Activated naive CD4-positive, alpha-beta T cell treated with anti-CD3 and anti-CD28 coated beads for 36 hours (primary cell): ENCODE measurements around the gene CBX4. TPM values are rescaled to one million over a fixed set of nuclear protein-coding genes. Genes with fewer than 3 reads are reported as not detected.

Source experiments
- CTCF ChIA-PET: fragments of 350-600 bp; sonication (Branson Sonifier 250); formaldehyde crosslinking; loops from one replicate; lab custom pipeline; 2021; ENCODE audit warnings: antibody characterized with exemption; lab: Charles Lee
- DNase-seq: peaks from one replicate; pipeline ENCODE4 v3.0.0-alpha.2; 2020
- H3K27ac Mint-ChIP-seq: one replicate; pipeline ENCODE4 v1.8.0; 2021; ENCODE audit warnings: mild to moderate bottlenecking, mixed read lengths
- H3K27me3 Mint-ChIP-seq: one replicate; pipeline ENCODE4 v1.8.0; 2021; ENCODE audit warnings: low read depth, mixed read lengths
- H3K36me3 Mint-ChIP-seq: one replicate; pipeline ENCODE4 v1.8.0; 2021; ENCODE audit warnings: low read depth, mixed read lengths
- H3K4me1 Mint-ChIP-seq: one replicate; pipeline ENCODE4 v1.8.0; 2021; ENCODE audit warnings: low read depth, mixed read lengths
- H3K4me3 Mint-ChIP-seq: one replicate; pipeline ENCODE4 v1.8.0; 2021; ENCODE audit warnings: mild to moderate bottlenecking, moderate library complexity, mixed read lengths
- H3K9me3 Mint-ChIP-seq: one replicate; pipeline ENCODE4 v1.8.0; 2021; ENCODE audit warnings: mixed read lengths
- intact Hi-C: fragments of 100-400 bp; cut with micrococcal nuclease; formaldehyde crosslinking; loops from one replicate; pipeline ENCODE4 v1.15.1; 2023
- total RNA-seq, 2 experiments: library from RNA; stranded (reverse); gene quantifications; one replicate each; pipeline ENCODE4 v1.2.3, GENCODE V29; 2021

The CBX4 gene
- total RNA-seq, 2 experiments from 2014 or later = 22.7 to 26.3 TPM

GRCh38 chr17:79831265-79832217, 7.7 kb downstream of the CBX4 start:
- DNase-seq = no peak
- Mint-ChIP-seq H3K4me3 (no peak overlapping the region), H3K27ac (no peak overlapping the region), H3K9me3 (no peaks in the 10 kb centered on the region), H3K27me3 (no peaks in the 10 kb centered on the region), H3K4me1 (peaks cover 20% of the 10 kb centered on the region), H3K36me3 (peaks cover 11% of the 10 kb centered on the region)
- CTCF ChIA-PET = interaction anchor here (0.9 kb wide), 1 partner anchor 11 kb away, joined by 3 read pairs; no protein-coding TSS in a partner anchor
- intact Hi-C loops = no loop called here

- intact Hi-C loops = no loop called here
- DNase-seq = no peak
- CTCF ChIA-PET = interaction anchor here (0.9 to 1.5 kb wide), 2 partner anchors 11 to 139 kb away, joined by 3 to 5 read pairs; no protein-coding TSS in a partner anchor
Measured at GRCh38 chr17:79830763-79831264, 8.4 kb downstream of the CBX4 start.

GRCh38 chr17:79830303-79830702, 8.9 kb downstream of the CBX4 start:
- Mint-ChIP-seq H3K4me1 (peaks cover 17% of the 10 kb centered on the region), H3K36me3 (peaks cover 11% of the 10 kb centered on the region), H3K27ac (no peak overlapping the region), H3K27me3 (no peaks in the 10 kb centered on the region), H3K4me3 (no peak overlapping the region), H3K9me3 (no peaks in the 10 kb centered on the region)
- intact Hi-C loops = no loop called here
- CTCF ChIA-PET = interaction anchor here (0.9 to 1.5 kb wide), 2 partner anchors 12 to 140 kb away, joined by 3 to 5 read pairs; no protein-coding TSS in a partner anchor
- DNase-seq = no peak

More at GRCh38 chr17:79830763-79831264, 8.4 kb downstream of the CBX4 start:
- Mint-ChIP-seq H3K9me3 (no peaks in the 10 kb centered on the region), H3K4me1 (peaks cover 20% of the 10 kb centered on the region), H3K27me3 (no peaks in the 10 kb centered on the region), H3K4me3 (no peak overlapping the region), H3K27ac (no peak overlapping the region), H3K36me3 (peaks cover 11% of the 10 kb centered on the region)

- no peak overlapping the region for H3K27ac Mint-ChIP-seq
- peaks cover 12% of the 10 kb centered on the region for H3K4me1 Mint-ChIP-seq
- no peaks in the 10 kb centered on the region for H3K9me3 Mint-ChIP-seq
- CTCF ChIA-PET = interaction anchor here (1.2 to 1.5 kb wide), 2 partner anchors 12 to 141 kb away, joined by 3 to 5 read pairs; no protein-coding TSS in a partner anchor
- peaks cover 4% of the 10 kb centered on the region for H3K36me3 Mint-ChIP-seq
- intact Hi-C loops = no loop called here
- DNase-seq = no peak
- H3K27me3 Mint-ChIP-seq = no peaks in the 10 kb centered on the region
- no peak overlapping the region for H3K4me3 Mint-ChIP-seq
Measured at GRCh38 chr17:79829457-79829856, 9.8 kb downstream of the CBX4 start.

- peaks cover 4% of the 10 kb centered on the region for H3K36me3 Mint-ChIP-seq
- CTCF ChIA-PET = interaction anchor here (1.2 to 1.5 kb wide), 2 partner anchors 12 to 141 kb away, joined by 3 to 5 read pairs; no protein-coding TSS in a partner anchor
- intact Hi-C loops = no loop called here
- no peak overlapping the region for H3K4me3 Mint-ChIP-seq
- H3K27ac Mint-ChIP-seq = no peak overlapping the region
- peaks cover 12% of the 10 kb centered on the region for H3K4me1 Mint-ChIP-seq
- H3K27me3 Mint-ChIP-seq = no peaks in the 10 kb centered on the region
- no peaks in the 10 kb centered on the region for H3K9me3 Mint-ChIP-seq
- DNase-seq = no peak
Measured at GRCh38 chr17:79829004-79829403, 10.2 kb downstream of the CBX4 start.

- Mint-ChIP-seq H3K4me1 (peaks cover 7% of the 10 kb centered on the region), H3K27me3 (no peaks in the 10 kb centered on the region), H3K9me3 (no peaks in the 10 kb centered on the region), H3K27ac (no peak overlapping the region), H3K4me3 (no peak overlapping the region), H3K36me3 (no peaks in the 10 kb centered on the region)
- no peak for DNase-seq
- intact Hi-C loops = no loop called here
- CTCF ChIA-PET = interaction anchor here (1.2 kb wide), 1 partner anchor 9 kb away, joined by 6 read pairs; no protein-coding TSS in a partner anchor
Measured at GRCh38 chr17:79826841-79827578, 12.2 kb downstream of the CBX4 start.

- H3K4me3 Mint-ChIP-seq = no peak overlapping the region
- CTCF ChIA-PET = interaction anchor here (1.2 kb wide), 1 partner anchor 10 kb away, joined by 6 read pairs; no protein-coding TSS in a partner anchor
- H3K4me1 Mint-ChIP-seq = peaks cover 7% of the 10 kb centered on the region
- H3K27me3 Mint-ChIP-seq = no peaks in the 10 kb centered on the region
- intact Hi-C loops = no loop called here
- H3K36me3 Mint-ChIP-seq = no peaks in the 10 kb centered on the region
- H3K27ac Mint-ChIP-seq = no peak overlapping the region
- no peaks in the 10 kb centered on the region for H3K9me3 Mint-ChIP-seq
- DNase-seq = no peak
Measured at GRCh38 chr17:79826204-79826680, 13.0 kb downstream of the CBX4 start.

- Mint-ChIP-seq H3K36me3 (no peaks in the 10 kb centered on the region), H3K4me1 (peaks cover 7% of the 10 kb centered on the region), H3K4me3 (no peak overlapping the region), H3K9me3 (no peaks in the 10 kb centered on the region), H3K27ac (no peak overlapping the region), H3K27me3 (no peaks in the 10 kb centered on the region)
- no peak for DNase-seq
- CTCF ChIA-PET = no interaction called here
- intact Hi-C loops = no loop called here
Measured at GRCh38 chr17:79825580-79825921, 13.7 kb downstream of the CBX4 start.

- intact Hi-C loops = no loop called here
Measured at GRCh38 chr17:79824893-79825579, 14.2 kb downstream of the CBX4 start.

GRCh38 chr17:79824234-79824633, 15.0 kb downstream of the CBX4 start:
- CTCF ChIA-PET = interaction anchor here (0.6 to 1.0 kb wide), 3 partner anchors 20 to 362 kb away, joined by 3 read pairs; no protein-coding TSS in a partner anchor
- no peak for DNase-seq
- Mint-ChIP-seq H3K36me3 (no peaks in the 10 kb centered on the region), H3K9me3 (no peaks in the 10 kb centered on the region), H3K27ac (no peak overlapping the region), H3K27me3 (peaks cover 3% of the 10 kb centered on the region), H3K4me3 (no peak overlapping the region), H3K4me1 (peaks cover 7% of the 10 kb centered on the region)
- intact Hi-C loops = no loop called here

More at GRCh38 chr17:79824893-79825579, 14.2 kb downstream of the CBX4 start:
- CTCF ChIA-PET = interaction anchor here (1.0 kb wide), 1 partner anchor 20 kb away, joined by 3 read pairs; no protein-coding TSS in a partner anchor
- no peak overlapping the region for H3K27ac Mint-ChIP-seq
- peaks cover 7% of the 10 kb centered on the region for H3K4me1 Mint-ChIP-seq
- no peaks in the 10 kb centered on the region for H3K36me3 Mint-ChIP-seq
- DNase-seq = no peak
- no peaks in the 10 kb centered on the region for H3K9me3 Mint-ChIP-seq
- H3K4me3 Mint-ChIP-seq = no peak overlapping the region
- H3K27me3 Mint-ChIP-seq = no peaks in the 10 kb centered on the region

- Mint-ChIP-seq H3K27ac (no peak overlapping the region), H3K4me3 (no peak overlapping the region), H3K27me3 (peaks cover 3% of the 10 kb centered on the region), H3K4me1 (peaks cover 7% of the 10 kb centered on the region), H3K36me3 (no peaks in the 10 kb centered on the region), H3K9me3 (no peaks in the 10 kb centered on the region)
- intact Hi-C loops = no loop called here
- no peak for DNase-seq
- CTCF ChIA-PET = interaction anchor here (1.7 kb wide), 1 partner anchor 11 kb away, joined by 4 read pairs; no protein-coding TSS in a partner anchor
Measured at GRCh38 chr17:79822583-79823124, 16.6 kb downstream of the CBX4 start.
